HG03460 (cell line): ENCODE data around the gene LCN9.
"Not testable (repeated sequence)": the region's sequence is repeated elsewhere in the genome, so short reads cannot be mapped to it uniquely, and the experiment has no call there.

Source experiments
- ATAC-seq: cut with Tn5 transposase; IDR thresholded peaks from one replicate; pipeline ENCODE4 v1.9.1; 2021; ENCODE audit not compliant: unreplicated experiment

The LCN9 gene, protein sequence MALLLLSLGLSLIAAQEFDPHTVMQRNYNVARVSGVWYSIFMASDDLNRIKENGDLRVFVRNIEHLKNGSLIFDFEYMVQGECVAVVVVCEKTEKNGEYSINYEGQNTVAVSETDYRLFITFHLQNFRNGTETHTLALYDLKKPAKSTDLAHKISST

GRCh38 chr9:135662758-135663450 is at the start of gene LCN9:
LCN9 (plus strand) TSS chr9:135663309; CDS start chr9:135663322, 13 bp downstream.
- no peak for ATAC-seq

DNA sequence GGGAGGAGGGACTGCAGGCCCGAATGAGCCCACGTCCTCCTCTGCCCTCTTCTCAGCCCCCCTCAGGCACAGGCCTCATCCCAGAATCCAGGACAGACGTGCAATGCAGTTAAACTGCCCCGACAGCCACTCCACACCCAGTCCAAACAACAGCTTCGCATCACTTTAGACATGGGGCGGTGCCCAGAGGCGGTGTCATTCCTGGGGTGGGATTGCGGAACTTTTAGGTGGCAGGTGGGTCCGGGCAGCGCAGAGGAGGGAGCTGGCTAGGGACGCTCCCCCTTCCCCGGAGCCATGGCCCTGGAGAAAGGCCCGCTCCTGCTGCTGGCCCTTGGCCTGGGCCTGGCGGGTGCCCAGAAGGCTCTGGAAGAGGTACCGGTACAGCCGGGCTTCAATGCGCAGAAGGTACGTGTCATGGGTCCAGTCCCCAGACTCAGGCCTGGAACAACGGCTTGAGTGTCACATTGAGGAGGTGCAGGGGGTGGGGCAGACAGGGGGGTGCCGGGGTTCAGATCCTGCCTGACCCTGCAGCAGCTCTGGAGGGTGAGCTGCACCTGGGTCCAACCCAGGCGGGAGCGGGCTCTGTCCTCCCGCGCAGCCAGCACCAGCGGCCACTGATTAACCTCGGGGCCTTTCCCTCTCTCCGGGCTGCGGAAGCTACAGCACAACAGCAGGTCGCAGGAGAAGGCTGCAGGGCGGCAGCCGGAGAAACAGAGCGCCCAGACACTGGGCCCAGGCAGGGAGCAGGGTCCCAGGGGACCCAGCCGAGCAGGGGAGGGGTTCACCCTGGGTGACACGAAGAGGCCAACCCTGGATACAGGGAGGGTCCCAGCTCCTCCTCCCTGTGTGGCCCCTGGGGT is 48.9 kb upstream of the LCN9 start:
- no peak for ATAC-seq

GRCh38 chr9:135614821-135615665 is 48.1 kb upstream of the LCN9 start:
- ATAC-seq, result no peak

- ATAC-seq, result no peak
Observed at GRCh38 chr9:135615666-135616618, 47.2 kb upstream of the LCN9 start.

DNA sequence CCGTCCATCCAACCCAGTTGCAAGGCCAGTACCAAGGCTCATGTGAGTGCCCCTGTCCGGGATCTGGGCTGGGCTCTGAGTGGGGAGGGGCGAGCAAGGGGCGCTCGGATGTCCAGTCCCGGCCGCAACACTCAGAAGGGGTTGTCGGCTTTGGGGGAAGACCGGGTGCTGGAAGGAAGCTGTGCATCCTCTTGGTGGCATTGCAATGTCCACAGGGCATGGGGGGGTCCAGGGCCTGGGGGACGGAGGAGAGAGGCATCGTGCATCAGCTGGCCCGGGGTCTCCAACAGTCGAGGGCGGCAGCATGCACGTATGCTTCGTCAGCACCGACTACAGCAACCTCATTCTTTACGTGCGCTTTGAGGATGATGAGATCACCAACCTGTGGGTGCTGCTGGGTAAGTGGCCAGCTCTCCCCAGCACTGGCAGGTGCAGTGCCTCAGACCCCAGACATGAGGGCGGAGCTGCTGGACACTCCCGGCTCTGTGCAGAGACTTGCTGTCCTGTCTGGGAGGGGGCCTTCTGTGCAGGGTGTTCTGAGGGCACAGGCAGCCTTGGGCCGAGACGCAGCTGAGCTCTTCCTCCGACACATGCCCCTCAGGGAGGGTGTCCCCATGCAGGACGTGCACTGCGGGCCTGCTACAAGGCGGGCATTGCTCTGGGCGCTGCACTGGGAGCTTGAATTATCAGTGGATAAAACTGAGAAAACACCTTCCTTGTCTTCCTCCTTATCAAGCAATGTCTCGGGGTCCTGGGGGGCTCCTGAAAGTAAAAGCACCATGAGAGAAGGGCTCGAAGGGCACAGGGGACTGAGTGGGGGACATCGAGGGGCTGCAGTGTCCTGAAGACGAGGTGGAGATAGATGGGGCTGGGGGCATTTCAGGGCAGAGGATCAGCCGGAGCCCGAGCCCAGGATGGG is 46.2 kb upstream of the LCN9 start:
- ATAC-seq, result no peak

- ATAC-seq, result no peak
Observed at GRCh38 chr9:135617538-135617900, 45.6 kb upstream of the LCN9 start.

DNA sequence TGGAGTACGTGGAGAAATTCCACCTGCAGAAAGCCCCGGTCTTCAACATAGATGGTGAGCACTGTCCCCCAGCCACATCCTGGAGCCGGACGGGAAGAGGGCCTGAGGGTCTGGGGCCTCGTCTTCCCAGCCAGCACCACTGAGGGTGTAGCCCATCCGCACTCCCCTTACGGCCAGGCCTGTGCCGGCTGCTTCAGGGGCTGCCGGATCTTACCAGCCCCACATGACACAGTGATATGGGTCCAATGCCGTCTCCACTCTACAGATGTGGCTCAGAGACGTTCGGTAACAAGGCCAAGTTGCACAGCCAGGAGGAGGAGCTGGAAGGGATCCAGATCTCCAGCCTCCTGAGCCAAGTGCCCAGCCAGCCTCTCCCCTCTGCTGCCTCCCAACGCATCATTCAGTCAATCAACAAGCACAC is 45.1 kb upstream of the LCN9 start:
- ATAC-seq, result no peak

- ATAC-seq, result no peak
Observed at GRCh38 chr9:135618866-135619598, 44.1 kb upstream of the LCN9 start.

GRCh38 chr9:135619599-135619886 is 43.6 kb upstream of the LCN9 start:
- ATAC-seq, result no peak

DNA sequence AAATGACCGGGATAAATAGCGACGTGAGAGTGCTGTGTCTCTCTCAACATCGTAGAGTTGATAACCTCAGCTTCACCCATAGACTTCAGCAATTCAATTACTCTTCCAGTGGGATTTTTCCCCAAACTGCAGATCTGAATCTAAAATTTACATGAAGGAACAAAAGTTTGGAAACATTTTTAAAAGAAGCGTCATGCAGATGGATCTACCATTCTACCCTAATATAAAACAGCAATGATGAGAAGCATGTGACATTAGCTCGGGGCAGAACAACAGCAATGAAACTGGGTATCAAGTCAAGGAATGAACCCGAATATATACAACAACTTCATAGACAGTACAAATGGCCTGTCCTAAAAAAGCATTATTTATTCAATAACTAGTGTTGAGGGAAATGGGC is 42.6 kb upstream of the LCN9 start:
- no peak for ATAC-seq

DNA sequence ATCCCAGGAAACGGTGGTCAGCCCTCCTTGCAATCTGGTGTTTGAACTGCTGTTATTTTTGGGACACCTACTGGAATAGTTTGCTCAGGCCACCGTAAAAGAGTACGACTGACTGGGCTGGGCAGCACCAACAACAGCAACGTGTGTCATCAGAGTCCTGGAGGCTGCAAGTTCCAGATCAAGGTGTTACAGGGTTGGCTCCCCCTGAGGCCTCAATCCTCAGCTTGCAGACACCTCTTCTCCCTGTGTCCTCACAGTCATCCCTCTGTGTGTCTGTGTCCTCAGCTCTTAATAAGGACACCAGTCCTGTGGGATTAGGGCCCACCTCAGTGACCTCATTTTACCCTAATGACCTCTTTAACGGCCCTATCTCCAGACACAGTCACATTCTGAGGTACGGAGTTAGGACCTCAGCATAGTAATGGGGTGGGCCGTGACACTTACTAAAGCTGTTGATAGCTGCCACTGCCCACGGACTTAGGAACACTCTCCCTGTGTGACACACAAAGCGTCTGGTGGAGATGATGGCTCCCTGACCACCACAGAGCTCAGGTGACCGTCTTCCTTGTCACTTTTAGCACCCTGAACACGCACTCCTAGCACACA is 40.6 kb upstream of the LCN9 start:
- ATAC-seq, result no peak

DNA sequence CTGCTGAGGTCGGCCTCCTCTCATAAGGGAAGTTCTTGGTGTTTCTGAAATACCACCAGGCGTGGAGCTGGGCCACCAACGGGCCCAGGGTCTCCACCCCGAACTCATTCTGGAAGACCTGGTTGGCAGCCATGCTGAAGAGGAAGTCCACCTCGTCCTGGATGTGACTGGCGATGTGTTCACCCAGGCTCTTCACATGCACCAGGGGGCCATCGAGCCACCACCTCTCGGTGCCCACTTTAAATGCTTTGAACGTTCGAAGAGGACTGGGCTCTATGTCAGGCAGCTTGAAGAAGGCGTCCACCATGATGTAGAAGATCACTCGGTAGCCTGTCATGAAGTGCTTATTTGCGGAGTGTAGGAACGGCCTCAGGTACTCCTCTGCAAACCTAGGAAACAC is 38.8 kb upstream of the LCN9 start:
- ATAC-seq, result no peak

GRCh38 chr9:135632841-135633240 is 30.3 kb upstream of the LCN9 start:
- no peak for ATAC-seq

DNA sequence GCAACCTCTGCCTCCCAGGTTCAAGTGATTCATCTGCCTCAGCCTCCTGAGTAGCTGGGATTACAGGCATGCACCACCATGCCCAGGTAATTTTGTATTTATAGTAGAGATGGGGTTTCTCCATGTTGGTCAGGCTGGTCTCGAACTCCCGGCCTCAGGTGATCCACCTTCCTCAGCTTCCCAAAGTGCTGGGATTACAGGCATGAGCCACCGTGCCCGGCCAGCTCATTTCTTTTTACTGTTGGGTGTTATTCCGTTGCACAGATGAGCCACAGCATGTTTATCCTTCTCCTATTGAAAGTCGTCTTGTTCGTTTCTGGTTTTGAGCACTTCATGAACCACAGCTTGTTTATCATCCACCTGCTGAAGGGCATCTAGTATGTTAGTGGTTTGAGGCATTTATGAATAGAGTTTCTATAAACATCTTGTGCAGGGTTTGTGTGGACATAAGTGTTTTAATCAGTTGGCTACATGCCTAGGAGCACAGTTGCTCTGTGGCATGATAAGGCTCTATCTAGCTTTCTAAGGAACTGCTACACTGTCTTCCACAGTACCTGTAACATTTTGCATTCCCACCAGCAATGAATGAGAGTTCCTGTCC is 26.1 kb upstream of the LCN9 start:
- not testable (repeated sequence) for ATAC-seq

- ATAC-seq, result no peak
Observed at GRCh38 chr9:135639196-135639595, 23.9 kb upstream of the LCN9 start, which contains the start of gene GLT6D1. GLT6D1 (minus strand) TSS chr9:135639540; CDS start chr9:135639187, 353 bp downstream.

DNA sequence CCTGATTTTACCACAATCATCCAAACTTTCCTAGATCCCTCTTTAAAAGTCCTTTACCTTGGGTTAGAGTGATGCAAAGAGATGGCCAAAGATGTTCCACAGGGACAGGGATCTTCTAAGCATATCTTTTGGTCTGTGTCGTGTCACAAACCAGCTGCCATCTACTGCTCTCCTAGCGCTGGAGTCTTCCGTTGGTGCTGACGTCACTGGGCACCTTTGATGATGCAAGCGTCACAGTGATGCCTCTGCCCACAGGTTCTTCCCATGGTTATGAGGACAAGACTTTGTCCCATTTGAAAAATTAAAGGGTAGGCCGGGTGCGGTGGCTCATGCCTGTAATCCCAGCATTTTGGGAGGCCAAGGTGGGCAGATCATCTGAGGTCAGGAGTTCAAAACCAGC is 22.1 kb upstream of the LCN9 start:
- ATAC-seq, result no peak

DNA sequence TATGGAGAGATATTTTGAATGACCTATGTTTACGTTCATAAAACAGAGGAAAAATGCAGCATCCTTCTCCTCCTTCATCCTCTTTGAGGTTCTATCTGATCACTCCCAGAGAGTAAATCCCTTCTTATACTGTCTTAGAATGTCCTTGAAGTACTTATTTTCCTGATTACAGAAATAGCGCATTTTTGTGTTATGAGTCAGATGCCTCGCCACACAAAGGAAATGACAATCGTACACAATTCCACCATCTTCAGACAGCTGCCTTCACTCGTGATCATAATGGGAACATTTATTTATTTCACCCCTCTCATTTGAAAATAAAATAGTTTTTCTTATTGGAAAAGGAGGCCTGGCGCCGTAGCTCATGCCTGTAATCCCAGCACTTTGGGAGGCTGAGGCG is 21.4 kb upstream of the LCN9 start:
- no peak for ATAC-seq
